GM19238 (cell line): Measurements from ENCODE around the gene MKS1.

ENCODE experiments used
- DNase-seq: peaks from one replicate; pipeline ENCODE4 v3.0.0; 2011; ENCODE audit warnings: low spot score; ENCODE audit not compliant: insufficient read length

MKS1 gene

GRCh38 chr17:58219007-58219788, at the start of gene MKS1:
Gene MKS1, minus strand, starts transcription at chr17:58219255. Its CDS starts 25 bp downstream, at chr17:58219230.
- DNase-seq = peak; percentile 95

- DNase-seq = no peak
These were observed 49.3 kb upstream of the MKS1 start for GRCh38 chr17:58268326-58268725.

GRCh38 chr17:58267347-58268324, 48.6 kb upstream of the MKS1 start:
- DNase-seq = no peak

DNA sequence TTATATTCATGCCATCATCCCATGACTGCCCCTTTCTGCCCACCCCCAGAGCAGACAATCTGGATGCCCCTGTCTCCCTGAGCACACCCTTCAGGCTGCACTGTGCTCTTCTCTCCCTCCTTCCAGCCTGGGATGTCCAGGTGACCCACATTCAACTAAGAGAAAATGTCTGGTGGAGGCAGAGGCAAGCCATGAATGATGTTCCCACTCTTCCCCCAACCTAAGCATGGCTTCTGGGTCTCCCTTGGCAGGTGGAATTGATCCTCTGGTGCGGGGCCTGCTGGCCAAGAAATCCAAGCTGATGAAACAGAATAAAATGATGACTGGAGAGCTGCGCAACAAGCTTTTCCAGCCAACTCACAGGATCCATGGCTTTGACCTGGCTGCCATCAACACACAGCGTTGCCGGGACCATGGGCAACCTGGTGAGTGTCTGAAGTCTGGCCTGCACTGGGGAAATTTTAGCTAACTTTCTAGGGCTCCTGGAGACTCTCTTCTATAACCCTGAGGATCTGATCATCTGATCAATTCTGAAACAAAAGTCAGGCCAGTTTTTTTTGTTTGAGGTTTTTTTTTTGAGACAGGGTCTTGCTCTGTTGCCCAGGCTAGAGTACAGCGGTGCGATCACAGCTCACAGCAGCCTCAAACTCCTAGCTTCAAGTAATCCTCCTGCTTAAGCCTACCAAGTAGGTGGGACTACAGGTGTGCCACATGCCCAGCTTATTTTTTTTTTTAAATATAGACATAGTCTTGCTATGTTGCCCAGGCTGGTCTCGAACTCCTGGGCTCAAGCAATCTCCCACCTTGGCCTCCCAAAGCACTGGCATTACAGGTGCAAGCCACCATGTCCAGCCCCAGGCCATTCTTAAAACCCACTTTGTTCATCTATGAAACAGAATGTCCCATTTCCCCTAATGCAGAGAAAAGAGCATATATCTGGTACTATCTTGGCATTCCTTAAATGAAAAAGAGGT, 47.1 kb upstream of the MKS1 start:
- no peak for DNase-seq

GRCh38 chr17:58265271-58265670, 46.2 kb upstream of the MKS1 start:
- no peak for DNase-seq

GRCh38 chr17:58264407-58265103, 45.5 kb upstream of the MKS1 start:
- DNase-seq = no peak

GRCh38 chr17:58263773-58264172, 44.7 kb upstream of the MKS1 start:
- DNase-seq = no peak

GRCh38 chr17:58262149-58262548, 43.1 kb upstream of the MKS1 start:
- DNase-seq = no peak

GRCh38 chr17:58254803-58255202, 35.7 kb upstream of the MKS1 start:
- no peak for DNase-seq

- no peak for DNase-seq
These were observed 34.0 kb upstream of the MKS1 start for GRCh38 chr17:58253082-58253481.

DNA sequence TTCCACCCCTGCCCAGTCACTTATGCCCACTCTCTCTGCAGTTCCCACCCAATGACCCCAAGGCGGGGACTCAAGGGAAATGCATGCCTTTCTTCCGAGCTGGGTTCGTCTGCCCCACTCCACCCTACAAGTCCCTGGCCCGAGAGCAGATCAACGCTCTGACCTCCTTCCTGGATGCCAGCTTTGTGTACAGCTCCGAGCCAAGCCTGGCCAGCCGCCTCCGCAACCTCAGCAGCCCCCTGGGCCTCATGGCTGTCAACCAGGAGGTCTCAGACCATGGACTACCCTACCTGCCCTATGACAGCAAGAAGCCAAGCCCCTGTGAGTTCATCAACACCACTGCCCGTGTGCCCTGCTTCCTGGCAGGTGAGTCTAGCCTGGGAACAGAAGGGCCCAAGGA, 33.1 kb upstream of the MKS1 start:
- no peak for DNase-seq

- no peak for DNase-seq
These were observed 31.4 kb upstream of the MKS1 start for GRCh38 chr17:58250344-58251011.

DNA sequence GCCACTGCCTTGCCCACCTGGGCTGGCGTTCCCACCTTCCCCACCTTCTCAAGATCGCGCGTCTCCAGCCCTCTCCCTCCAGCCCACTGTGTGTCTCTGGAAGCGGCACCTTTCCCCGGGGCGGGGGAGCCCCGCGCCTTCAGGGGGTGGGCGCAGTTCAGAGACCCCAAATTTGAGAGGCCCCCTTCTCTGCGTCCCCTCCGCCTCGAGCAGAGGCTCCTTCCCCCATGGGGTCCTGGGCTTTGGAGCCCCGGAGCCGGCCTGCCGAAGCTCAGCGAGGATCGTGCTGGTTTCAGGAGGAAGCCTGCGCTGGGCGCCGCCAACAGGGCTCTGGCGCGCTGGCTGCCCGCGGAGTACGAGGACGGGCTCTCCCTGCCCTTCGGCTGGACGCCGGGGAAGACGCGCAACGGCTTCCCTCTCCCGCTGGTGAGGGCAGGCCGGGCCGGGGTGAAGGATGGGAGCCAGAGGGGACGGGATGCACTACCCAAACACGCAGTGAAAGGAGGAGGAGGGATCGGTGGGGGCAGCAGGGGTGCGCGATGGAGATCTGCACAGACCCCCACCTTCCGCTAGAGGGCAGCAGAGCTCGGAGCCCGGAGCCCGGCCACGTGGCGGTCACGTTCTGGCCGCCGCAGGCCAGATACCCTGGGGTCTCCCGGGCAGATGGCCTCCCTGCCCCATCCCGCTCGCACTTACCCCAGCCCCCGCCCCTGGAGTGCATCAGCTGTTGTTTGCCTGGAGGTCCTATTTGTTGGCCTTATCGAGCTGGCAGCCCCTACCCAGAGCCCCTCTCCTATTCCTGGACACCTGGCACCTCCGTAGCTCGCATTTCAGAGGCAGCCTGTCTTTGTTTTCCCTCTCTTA, 30.4 kb upstream of the MKS1 start:
- peak; percentile 88 for DNase-seq

DNA sequence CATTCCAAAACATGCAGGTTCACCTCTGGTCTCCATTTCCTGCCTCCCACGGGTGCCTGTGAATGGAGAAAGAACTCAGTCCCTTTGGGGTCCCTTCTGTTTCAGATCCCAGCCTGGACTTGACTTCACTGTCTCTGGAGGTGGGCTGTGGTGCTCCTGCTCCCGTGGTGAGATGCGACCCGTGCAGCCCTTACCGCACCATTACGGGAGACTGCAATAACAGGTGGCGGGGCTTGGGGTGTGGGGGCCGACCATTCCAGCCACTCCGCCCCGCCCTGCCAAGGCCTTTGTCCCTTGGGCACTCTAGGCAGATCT, 29.9 kb upstream of the MKS1 start:
- no peak for DNase-seq

DNA sequence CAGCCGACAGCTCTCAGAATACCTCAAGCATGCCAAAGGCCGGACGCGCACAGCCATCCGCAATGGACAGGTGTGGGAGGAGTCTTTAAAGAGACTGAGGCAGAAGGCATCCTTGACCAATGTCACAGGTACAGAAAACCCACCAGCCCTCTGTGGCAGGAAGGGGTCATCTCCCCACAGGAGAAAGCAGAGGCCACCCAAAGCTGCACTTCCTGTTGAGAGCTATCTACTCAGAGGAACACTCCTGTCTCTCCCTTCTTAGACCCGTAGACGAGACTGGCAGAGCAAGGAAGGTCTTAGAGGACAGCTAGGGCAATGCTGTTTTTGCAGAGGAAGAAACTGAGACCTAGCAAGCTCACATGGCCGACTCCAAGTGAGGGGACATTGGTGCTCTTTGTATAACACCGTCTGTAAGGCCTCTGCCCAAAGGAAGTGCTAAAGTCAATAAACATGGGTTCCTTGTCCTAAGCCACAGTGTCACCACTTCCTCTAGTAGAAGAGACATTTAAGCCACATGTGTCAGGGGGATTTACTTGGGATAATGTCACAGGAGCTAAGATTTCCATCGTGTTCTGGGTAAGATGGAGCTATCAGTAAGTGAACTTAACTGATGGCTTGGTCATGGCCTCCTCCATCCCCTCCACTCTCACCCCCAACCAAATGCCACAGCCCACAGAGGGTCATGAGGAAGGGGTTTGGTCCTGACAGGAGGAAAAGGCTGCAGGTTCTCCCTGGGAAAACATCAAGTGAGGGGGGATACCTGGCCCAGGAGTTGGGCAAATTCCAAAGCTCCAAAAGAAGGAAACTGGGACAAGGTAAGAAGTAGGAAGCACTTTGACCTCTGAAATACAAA, 28.7 kb upstream of the MKS1 start:
- no peak for DNase-seq

DNA sequence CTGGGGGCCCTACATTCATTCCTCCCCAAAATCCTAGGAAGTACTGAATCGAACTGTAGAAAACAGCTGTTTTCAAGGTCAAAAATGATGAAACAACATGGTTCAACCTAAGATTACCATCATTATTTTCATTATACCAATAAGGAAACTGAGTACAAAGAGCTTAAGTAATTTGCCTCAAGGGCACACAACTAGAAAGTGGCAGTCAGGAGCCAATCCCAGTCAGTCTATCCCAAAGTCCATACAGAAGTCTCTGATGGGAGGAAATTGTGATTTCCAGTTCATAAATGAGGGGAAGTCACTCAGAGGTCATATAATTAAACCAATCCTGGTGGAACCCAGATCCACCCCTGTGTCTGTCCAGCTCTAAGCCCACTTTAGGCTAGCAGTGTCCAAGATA, 27.7 kb upstream of the MKS1 start:
- no peak for DNase-seq

- no peak for DNase-seq
These were observed 27.2 kb upstream of the MKS1 start for GRCh38 chr17:58246104-58246740.
